SK-MEL-5 (cell line): Measurements from ENCODE around the gene PDCD7. TPM values are rescaled to one million over a fixed set of nuclear protein-coding genes. Genes with fewer than 3 reads are reported as not detected.
"Not testable (repeated sequence)": the region's sequence is repeated elsewhere in the genome, so short reads cannot be mapped to it uniquely, and the experiment has no call there.

Source experiments
- DNase-seq: peaks from one replicate; pipeline ENCODE4 v3.0.0-alpha.2; 2016; ENCODE audit warnings: low read depth, low spot score
- in situ Hi-C: cut with HindIII; loops from 2 replicates; pipeline ENCODE4 v1.10.0; 2016; ENCODE audit warnings: low sequenced_read_pairs, high pct_unique_total_duplicates, low pct_unique_long_range_greater_than_20kb
- total RNA-seq: library from RNA; depleted of rRNA; stranded (reverse); fragments of >200 nt; shearing (Covaris generic); gene quantifications from 2 replicates; pipeline ENCODE4 v1.2.3, GENCODE V29; 2014

Gene PDCD7
- total RNA-seq, 1 experiment from 2014 or later = 27.5 TPM

- DNase-seq = no peak
- in situ Hi-C loops = no loop called here
These were observed 49.0 kb downstream of the PDCD7 start for GRCh38 chr15:65084500-65085206.

DNA sequence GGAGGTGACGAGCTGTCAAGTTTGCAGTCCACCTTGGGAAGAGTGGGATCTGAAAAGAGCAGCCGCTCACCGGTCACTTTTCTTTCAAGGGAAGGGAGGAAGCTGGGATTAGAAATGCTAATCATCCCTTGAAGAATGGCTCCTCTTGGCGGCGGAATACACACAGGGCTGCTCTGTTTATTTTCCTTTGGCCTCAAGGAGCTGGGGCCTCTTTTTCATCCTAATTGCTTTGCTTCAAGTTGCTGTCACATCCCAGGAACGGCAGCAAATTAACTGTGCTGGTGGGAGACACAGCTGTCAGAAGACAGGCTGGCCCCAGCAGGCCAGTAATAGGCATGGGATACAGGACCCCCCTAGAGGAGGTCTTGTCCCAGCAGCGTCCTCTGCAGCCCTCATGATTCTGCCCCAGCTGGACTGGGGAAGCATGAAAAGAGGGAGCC lies 50.3 kb downstream of the PDCD7 start:
- in situ Hi-C loops = no loop called here
- peak; percentile 54 for DNase-seq

DNA sequence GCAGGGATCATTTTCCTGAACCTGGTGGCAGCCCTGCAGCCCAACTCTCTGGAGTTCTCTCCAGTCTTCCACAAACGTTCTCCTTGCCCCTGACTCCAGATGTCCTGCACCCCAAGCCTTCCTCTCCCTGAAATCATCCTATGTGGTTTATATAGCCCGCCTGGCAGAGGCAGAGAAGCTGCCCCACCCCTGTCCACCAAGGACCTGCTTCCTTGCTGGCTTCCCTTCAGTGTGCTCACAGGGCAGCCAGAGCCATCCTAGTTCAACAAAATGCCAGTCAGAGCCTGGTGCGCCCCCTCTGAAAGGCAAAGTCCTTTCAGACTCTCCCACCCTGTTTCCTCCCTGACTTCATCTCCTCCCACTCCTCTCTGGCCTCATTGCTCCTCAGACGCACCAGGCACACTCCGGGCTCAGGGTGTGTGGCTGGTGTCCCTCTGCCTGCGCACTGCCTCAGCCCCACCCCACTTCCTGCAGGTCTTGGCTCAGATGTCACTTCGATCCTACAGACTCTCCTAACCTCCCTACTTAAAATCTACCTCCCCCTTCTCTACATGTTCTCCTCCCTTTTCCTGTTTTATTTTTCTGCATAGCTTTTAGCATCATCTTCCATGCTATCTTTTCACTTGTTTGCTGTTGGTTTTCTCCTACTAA lies 51.2 kb downstream of the PDCD7 start:
- no peak for DNase-seq
- in situ Hi-C loops = no loop called here

DNA sequence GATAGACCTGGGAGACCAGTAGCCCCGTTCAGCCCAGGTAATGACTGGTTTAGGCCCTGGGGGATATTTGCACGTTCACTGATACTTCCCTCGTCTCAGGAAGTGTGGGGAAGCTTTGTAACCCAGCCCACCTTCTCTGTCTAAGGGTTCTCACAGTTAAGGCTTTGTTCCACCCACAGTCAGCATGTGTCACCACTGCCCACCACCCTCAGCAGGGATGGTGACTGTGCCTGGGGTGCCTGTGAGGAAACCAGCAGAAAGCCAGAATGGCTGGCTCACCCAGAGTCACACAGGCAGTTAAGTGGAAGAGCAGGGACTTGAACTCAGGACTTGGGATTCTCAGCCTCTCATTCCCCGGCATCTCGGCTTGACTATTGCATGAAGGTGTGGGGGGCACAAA lies 51.9 kb downstream of the PDCD7 start:
- in situ Hi-C loops = no loop called here
- no peak for DNase-seq

GRCh38 chr15:65081270-65081669 lies 52.3 kb downstream of the PDCD7 start:
- no peak for DNase-seq
- in situ Hi-C loops = no loop called here

- in situ Hi-C loops = no loop called here
- DNase-seq = no peak
These were observed 54.0 kb downstream of the PDCD7 start for GRCh38 chr15:65079580-65079979.

- no peak for DNase-seq
- in situ Hi-C loops = no loop called here
These were observed 55.6 kb downstream of the PDCD7 start for GRCh38 chr15:65077981-65078352.

- in situ Hi-C loops = no loop called here
- no peak for DNase-seq
These were observed 56.2 kb downstream of the PDCD7 start for GRCh38 chr15:65077291-65077980.

DNA sequence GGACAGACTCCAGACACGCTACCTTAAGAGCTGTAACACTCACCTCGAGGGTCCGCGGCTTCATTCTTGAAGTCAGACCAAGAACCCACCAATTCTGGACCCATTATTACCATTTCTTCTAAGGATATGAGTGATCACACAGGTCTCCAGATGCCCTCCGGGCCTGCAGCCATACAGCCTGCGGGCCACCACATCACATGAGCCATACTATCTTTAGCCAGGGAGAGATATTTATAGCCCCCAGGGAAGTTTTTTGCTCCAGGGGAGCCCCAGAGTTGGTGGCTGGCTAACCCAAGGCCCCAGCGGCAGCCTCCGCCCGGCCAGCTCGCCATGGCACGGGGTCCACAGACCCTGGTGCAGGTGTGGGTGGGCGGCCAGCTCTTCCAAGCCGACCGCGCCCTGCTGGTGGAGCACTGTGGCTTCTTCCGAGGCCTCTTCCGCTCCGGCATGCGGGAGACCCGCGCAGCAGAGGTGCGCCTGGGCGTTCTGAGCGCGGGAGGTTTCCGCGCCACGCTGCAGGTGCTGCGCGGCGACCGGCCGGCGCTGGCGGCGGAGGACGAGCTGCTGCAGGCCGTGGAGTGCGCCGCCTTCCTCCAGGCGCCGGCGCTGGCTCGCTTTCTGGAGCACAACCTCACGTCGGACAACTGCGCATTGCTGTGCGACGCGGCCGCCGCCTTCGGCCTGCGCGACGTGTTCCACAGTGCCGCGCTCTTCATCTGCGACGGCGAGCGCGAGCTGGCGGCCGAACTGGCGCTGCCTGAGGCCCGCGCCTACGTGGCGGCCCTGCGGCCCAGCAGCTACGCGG lies 56.9 kb downstream of the PDCD7 start, which contains the start of gene KBTBD13:
Gene KBTBD13 (plus strand): TSS at position 261 of the 805 bp plus-strand sequence. CDS start 70 bp downstream, at position 331.
- in situ Hi-C loops = no loop called here
- no peak for DNase-seq

- in situ Hi-C loops, DNase-seq: not testable (repeated sequence)
These were observed 57.8 kb downstream of the PDCD7 start for GRCh38 chr15:65075607-65076395.

DNA sequence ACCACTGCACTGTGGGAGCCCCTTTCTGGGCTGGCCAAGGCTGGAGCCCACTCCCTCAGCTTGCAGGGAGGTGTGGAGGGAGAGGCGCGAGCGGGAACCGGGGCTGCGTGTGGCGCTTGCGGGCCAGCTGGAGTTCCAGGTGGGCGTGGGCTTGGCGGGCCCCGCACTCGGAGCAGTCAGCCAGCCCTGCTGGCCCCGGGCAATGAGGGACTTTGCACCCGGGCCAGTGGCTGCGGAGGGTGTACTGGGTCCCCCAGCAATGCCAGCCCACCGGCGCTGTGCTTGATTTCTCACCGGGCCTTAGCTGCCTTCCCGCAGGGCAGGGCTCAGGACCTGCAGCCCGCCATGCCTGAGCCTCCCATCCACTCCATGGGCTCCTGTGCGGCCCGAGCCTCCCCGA lies 58.7 kb downstream of the PDCD7 start:
- in situ Hi-C loops, DNase-seq: not testable (repeated sequence)

DNA sequence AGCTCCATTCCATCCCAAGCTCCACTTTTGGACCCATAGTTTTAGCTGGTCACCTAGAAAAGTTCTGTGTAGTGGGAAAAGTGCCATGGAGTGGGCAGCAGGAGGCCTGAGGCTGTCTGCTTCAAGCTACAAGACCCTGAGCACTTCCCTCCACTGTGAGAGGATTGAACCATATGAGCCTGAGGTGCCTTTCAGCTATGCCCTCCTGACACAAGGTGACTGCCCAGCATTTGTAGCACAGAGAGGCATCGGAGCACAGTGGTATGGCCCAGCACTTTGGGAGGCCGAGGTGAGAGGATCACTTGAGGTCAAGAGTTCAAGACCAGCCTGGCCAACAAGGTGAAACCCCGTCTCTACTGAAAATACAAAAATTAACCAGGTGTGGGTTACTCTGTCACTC lies 61.0 kb downstream of the PDCD7 start:
- in situ Hi-C loops = no loop called here
- DNase-seq = no peak

- no peak for DNase-seq
- in situ Hi-C loops = no loop called here
These were observed 61.6 kb downstream of the PDCD7 start for GRCh38 chr15:65072027-65072426.

GRCh38 chr15:65071381-65071811 lies 62.2 kb downstream of the PDCD7 start:
- no peak for DNase-seq
- in situ Hi-C loops = no loop called here

DNA sequence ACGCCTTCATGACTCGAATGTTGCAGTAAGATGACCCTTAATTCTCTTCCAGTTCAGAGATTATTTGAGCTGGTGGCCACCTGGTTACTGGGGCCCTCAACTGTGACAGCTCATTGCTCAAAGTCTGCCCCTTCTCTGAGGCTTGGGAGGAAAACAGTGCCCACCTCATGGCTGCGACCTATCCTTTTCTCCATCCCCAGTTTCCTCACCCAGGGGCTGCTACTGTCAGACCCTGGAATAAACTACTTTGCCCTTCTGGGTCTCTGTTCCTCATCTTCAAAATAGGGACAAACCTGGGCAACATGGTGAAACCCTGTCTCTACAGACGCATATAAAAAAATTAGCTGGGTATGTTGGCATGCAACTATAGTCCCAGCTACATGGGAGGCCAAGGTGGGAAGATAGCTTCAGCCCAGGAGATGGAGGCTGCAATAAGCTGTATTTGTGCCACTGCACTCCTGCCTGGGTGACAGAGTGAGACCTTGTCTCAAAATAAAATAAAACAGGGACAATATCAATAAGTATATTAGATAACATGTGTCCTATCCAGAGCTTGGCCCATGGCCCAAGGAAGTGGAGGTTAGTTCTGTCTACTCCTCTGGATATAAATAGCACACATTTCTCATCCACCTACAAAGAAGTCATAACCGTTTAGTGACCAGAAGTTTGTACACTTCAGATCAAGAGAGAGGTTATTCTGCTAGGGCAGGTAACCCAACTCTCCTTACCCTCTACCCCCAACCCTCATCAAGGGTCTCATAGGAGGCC lies 63.6 kb downstream of the PDCD7 start:
- in situ Hi-C loops = no loop called here
- DNase-seq = no peak

GRCh38 chr15:65069179-65069578 lies 64.4 kb downstream of the PDCD7 start:
- DNase-seq = no peak
- in situ Hi-C loops = no loop called here
